B cell (primary cell): Measurements from ENCODE around the gene SLCO2B1. TPM values are rescaled to one million over a fixed set of nuclear protein-coding genes. Genes with fewer than 3 reads are reported as not detected.

Source experiments
- ATAC-seq: fragments of 200-7000 bp; cut with Tn5 transposase; one replicate; pipeline ENCODE4 v1.10.0; 2021; ENCODE audit warnings: low read depth, mild to moderate bottlenecking, moderate number of reproducible peaks, moderate library complexity
- CTCF ChIA-PET: fragments of 350-600 bp; sonication (Branson Sonifier 250); formaldehyde crosslinking; loops from one replicate; lab custom pipeline; 2021; ENCODE audit warnings: antibody characterized with exemption, inconsistent platforms; lab: Charles Lee
- POLR2A ChIA-PET: fragments of 350-600 bp; sonication (Branson Sonifier 250); formaldehyde crosslinking; loops from one replicate; lab custom pipeline; 2021; ENCODE audit warnings: antibody characterized with exemption; lab: Charles Lee
- DNase-seq: peaks from one replicate; pipeline ENCODE4 v3.0.0; 2013
- H2AFZ ChIP-seq: 2 replicates; pipeline ENCODE4 v1.6.1; 2012; ENCODE audit warnings: mild to moderate bottlenecking, low read depth, low read length; ENCODE audit not compliant: insufficient read depth, poor library complexity, severe bottlenecking
- H3K27ac ChIP-seq, 2 donors: 1 replicate in 1 of 2; 2 replicates in 1 of 2; pipeline ENCODE4 v1.5.1; 2012 to 2013; ENCODE audit warnings: low read length in 2 of 2, mild to moderate bottlenecking in 2 of 2, moderate library complexity in 1 of 2
- H3K27me3 ChIP-seq, 4 experiments: fragments of 200-600 bp in 1 of 4; sonication (generic) in 1 of 4; replicated peaks in 1 of 4; 1 replicate in 2 of 4; 2 replicates in 2 of 4; pipeline versions ENCODE4 v1.6.1 to v1.7.0; 2013 to 2016; ENCODE audit warnings: low read length in 3 of 4, mild to moderate bottlenecking in 2 of 4, mixed read lengths in 1 of 4, moderate library complexity in 1 of 4; ENCODE audit not compliant: insufficient read depth in 4 of 4, control insufficient read depth in 3 of 4; ENCODE audit errors: control extremely low read depth in 1 of 4
- H3K36me3 ChIP-seq, 2 experiments: replicated peaks in 1 of 2; 1 replicate in 1 of 2; 2 replicates in 1 of 2; pipeline versions ENCODE4 v1.6.1 to v1.7.1; 2013; ENCODE audit warnings: low read length in 1 of 2; ENCODE audit not compliant: insufficient read depth in 2 of 2, control insufficient read depth in 1 of 2; ENCODE audit errors: control extremely low read depth in 1 of 2, extremely low read depth in 1 of 2
- H3K4me1 ChIP-seq, 2 donors: fragments of 200-600 bp in 1 of 2; sonication (generic) in 1 of 2; 1 replicate in 1 of 2; 2 replicates in 1 of 2; pipeline versions ENCODE4 v1.5.1 to v1.6.1; 2013 to 2017; ENCODE audit warnings: low read length in 2 of 2; ENCODE audit not compliant: control insufficient read depth in 2 of 2, insufficient read depth in 2 of 2
- H3K4me2 ChIP-seq: replicated peaks from 2 replicates; pipeline ENCODE3; 2012; ENCODE audit warnings: mild to moderate bottlenecking, low read depth, low read length; ENCODE audit not compliant: poor library complexity, severe bottlenecking
- H3K4me3 ChIP-seq, 5 experiments: fragments of 200-600 bp in 1 of 5; sonication (generic) in 1 of 5; 1 replicate in 3 of 5; 2 replicates in 2 of 5; pipeline versions ENCODE4 v1.5.1 to v1.7.0; 2011 to 2016; ENCODE audit warnings: low read length in 4 of 5, mild to moderate bottlenecking in 4 of 5, low read depth in 2 of 5, control low read depth in 1 of 5, moderate library complexity in 1 of 5; ENCODE audit not compliant: insufficient read depth in 1 of 5; ENCODE audit errors: control extremely low read depth in 1 of 5, extremely low read depth in 1 of 5
- H3K79me2 ChIP-seq: fragments of 200-600 bp; sonication (generic); one replicate; pipeline ENCODE4 v1.6.0; 2016; ENCODE audit warnings: low read length; ENCODE audit not compliant: control insufficient read depth, insufficient read depth
- H3K9ac ChIP-seq: fragments of 200-600 bp; sonication (generic); 2 replicates; pipeline ENCODE4 v1.6.1; 2017; ENCODE audit warnings: mild to moderate bottlenecking, low read length, moderate library complexity
- H3K9me3 ChIP-seq, 3 donors: one replicate each; pipeline versions ENCODE4 v1.6.1 to v1.7.1; 2013; ENCODE audit warnings: low read length in 2 of 3; ENCODE audit not compliant: control insufficient read depth in 2 of 3, insufficient read depth in 1 of 3; ENCODE audit errors: control extremely low read depth in 1 of 3
- H4K20me1 ChIP-seq: 2 replicates; pipeline ENCODE4 v1.6.0; 2012; ENCODE audit warnings: mild to moderate bottlenecking, low read length; ENCODE audit not compliant: insufficient read depth, control insufficient read depth, poor library complexity, severe bottlenecking
- H3K27ac Mint-ChIP-seq: one replicate; pipeline ENCODE4 v1.8.0; 2021; ENCODE audit warnings: mixed read lengths
- H3K27me3 Mint-ChIP-seq: one replicate; pipeline ENCODE4 v1.8.0; 2021; ENCODE audit warnings: mixed read lengths
- H3K4me1 Mint-ChIP-seq: one replicate; pipeline ENCODE4 v1.8.0; 2021; ENCODE audit warnings: mixed read lengths
- H3K4me3 Mint-ChIP-seq: one replicate; pipeline ENCODE4 v1.8.0; 2021; ENCODE audit warnings: mixed read lengths
- H3K9me3 Mint-ChIP-seq: one replicate; pipeline ENCODE4 v1.8.0; 2022; ENCODE audit warnings: mixed read lengths; ENCODE audit not compliant: insufficient read depth
- CTCF ChIP-seq: fragments of 200-600 bp; IDR thresholded peaks from one replicate; pipeline ENCODE4 v1.8.0; 2022; ENCODE audit warnings: antibody characterized with exemption, mild to moderate bottlenecking
- EZH2 ChIP-seq: IDR thresholded peaks from 2 replicates; pipeline ENCODE4 v1.6.1; 2012; ENCODE audit warnings: borderline replicate concordance, low read depth, mild to moderate bottlenecking, moderate library complexity, low read length; ENCODE audit not compliant: insufficient read depth, poor library complexity, severe bottlenecking
- WGBS: methylation state at CpG from one replicate; pipeline ENCODE4 v1.1.5; 2013; ENCODE audit warnings: missing lambda C conversion rate; ENCODE audit not compliant: insufficient coverage; 5-methylcytosine and 5-hydroxymethylcytosine counted together
- intact Hi-C: fragments of 100-400 bp; cut with micrococcal nuclease; formaldehyde crosslinking; loops from one replicate; pipeline ENCODE4 v1.10.0; 2022
- polyA plus RNA-seq: library from polyadenylated mRNA; depleted of rRNA; stranded (reverse); fragments of >200 nt; gene quantifications from 2 replicates; pipeline ENCODE4 v1.2.3, GENCODE V29; 2012
- total RNA-seq, 2 donors: library from RNA; stranded (reverse); fragments of 120-200 nt in 1 of 2; gene quantifications; 1 replicate in 1 of 2; 2 replicates in 1 of 2; pipeline versions ENCODE4 v1.2.3 to v1.2.4, GENCODE V29; 2013 to 2022

The SLCO2B1 gene
- total and polyA plus RNA-seq, 2 donors (not counting 1 experiment from before 2014, with no cell fraction given) = 1.2 TPM; not detected in 1

- Histone ChIP-seq H3K4me1 (no peaks in the 10 kb centered on the region), H3K4me3 (no peak overlapping the region), H3K4me2 (no peak overlapping the region), H3K27ac (no peak overlapping the region), H3K27me3 (peaks cover 0 to 2% (median 0%) of the 10 kb centered on the region in 4 experiments), H2AFZ (no peak overlapping the region), H4K20me1 (no peaks in the 10 kb centered on the region), H3K9me3 (peaks cover 0 to 12% (median 10%) of the 10 kb centered on the region in 3 donors), H3K79me2 (no peaks in the 10 kb centered on the region), H3K36me3 (no peaks in the 10 kb centered on the region), H3K9ac (no peak overlapping the region)
- Mint-ChIP-seq H3K27ac (no peak overlapping the region), H3K4me1 (no peaks in the 10 kb centered on the region), H3K27me3 (peaks cover 31% of the 10 kb centered on the region), H3K9me3 (peaks cover 7% of the 10 kb centered on the region), H3K4me3 (no peak overlapping the region)
- ChIA-PET CTCF (interaction anchor here (1.6 kb wide), 1 partner anchor 10 kb away, joined by 6 read pairs; no protein-coding TSS in a partner anchor), POLR2A (no interaction called here)
- WGBS = no CpG with 5 or more reads among the region's 1 CpG
- no peak for TF ChIP-seq EZH2
- ATAC-seq = no peak
- intact Hi-C loops = no loop called here
- DNase-seq = no peak
Observed at GRCh38 chr11:75118577-75118976, 32.3 kb upstream of the SLCO2B1 start.

DNA sequence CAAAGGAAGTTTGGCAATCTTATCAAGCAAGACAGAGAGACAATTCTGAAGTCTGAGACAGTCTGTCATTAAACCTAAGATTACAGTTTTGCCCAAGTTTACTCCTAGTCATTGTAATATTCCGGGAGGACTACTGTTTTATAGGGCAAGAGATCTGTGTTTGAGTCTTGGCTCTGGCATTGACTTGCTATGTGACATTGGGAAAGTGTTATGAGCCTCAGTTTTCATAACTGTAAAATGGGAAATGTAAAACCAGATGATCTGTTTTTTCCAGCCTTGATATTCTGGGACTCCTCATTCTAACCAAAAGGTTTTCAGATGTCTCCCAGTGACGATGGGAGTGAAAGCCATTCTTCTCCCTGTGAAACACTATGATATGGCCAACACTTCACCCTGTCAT lies 24.3 kb upstream of the SLCO2B1 start:
- Mint-ChIP-seq H3K27me3 (peaks cover 22% of the 10 kb centered on the region), H3K4me3 (no peak overlapping the region), H3K9me3 (no peaks in the 10 kb centered on the region), H3K27ac (no peak overlapping the region), H3K4me1 (no peaks in the 10 kb centered on the region)
- WGBS = no CpG with 5 or more reads among the region's 2 CpGs
- DNase-seq (no peak), ATAC-seq (no peak)
- Histone ChIP-seq H3K4me3 (no peak overlapping the region), H3K9ac (no peak overlapping the region), H3K27ac (no peak overlapping the region), H3K4me1 (no peaks in the 10 kb centered on the region), H3K79me2 (no peaks in the 10 kb centered on the region), H3K4me2 (no peak overlapping the region), H3K27me3 (peaks cover 0 to 10% (median 1%) of the 10 kb centered on the region in 4 experiments), H4K20me1 (no peaks in the 10 kb centered on the region), H3K36me3 (no peaks in the 10 kb centered on the region), H3K9me3 (no peaks in the 10 kb centered on the region), H2AFZ (no peak overlapping the region)
- intact Hi-C loops = no loop called here
- ChIA-PET CTCF (interaction anchor here (1.3 kb wide), 1 partner anchor 15 kb away, joined by 4 read pairs; no protein-coding TSS in a partner anchor), POLR2A (no interaction called here)
- TF ChIP-seq CTCF = no peak
- TF ChIP-seq EZH2 = no peak
